HL-60 (cell line): ENCODE data around the gene OSBP2.
A peak's percentile ranks its signal among the peaks of the same experiment; 100 is the strongest.

Experiments used
- DNase-seq, 2 experiments: peaks; one replicate each; pipeline ENCODE4 v3.0.0-alpha.2; 2010 to 2020; ENCODE audit warnings: low read depth in 1 of 2, low spot score in 1 of 2
- H3K27ac ChIP-seq: fragments of 250-450 bp; sonication (Bioruptor Pico); replicated peaks from 2 replicates; pipeline ENCODE4 v1.5.1; 2020; ENCODE audit warnings: mild to moderate bottlenecking, moderate library complexity
- H3K27me3 ChIP-seq: fragments of 250-450 bp; sonication (Bioruptor Pico); 2 replicates; pipeline ENCODE4 v1.5.1; 2021; ENCODE audit warnings: mild to moderate bottlenecking, moderate library complexity; ENCODE audit not compliant: insufficient read depth, poor library complexity, severe bottlenecking
- H3K4me3 ChIP-seq: replicated peaks from 2 replicates; pipeline ENCODE4 v1.5.1; 2011; ENCODE audit warnings: mild to moderate bottlenecking, control low read depth, low read length; ENCODE audit not compliant: insufficient read depth
- GABPA ChIP-seq: IDR thresholded peaks from 2 replicates; pipeline ENCODE4 v1.6.1; 2012; ENCODE audit warnings: low read depth
- POLR2AphosphoS5 ChIP-seq: IDR thresholded peaks from 2 replicates; pipeline ENCODE4 v1.6.1; 2012; ENCODE audit warnings: low read depth
- SPI1 ChIP-seq: IDR thresholded peaks from 2 replicates; pipeline ENCODE4 v1.6.1; 2012; ENCODE audit warnings: low read depth, mild to moderate bottlenecking, borderline replicate concordance
- TF ChIP-seq, protein P1 (sequence below): IDR thresholded peaks from 2 replicates; pipeline ENCODE4 v1.6.1; 2012; ENCODE audit warnings: low read depth; ENCODE audit not compliant: insufficient replicate concordance
- TF ChIP-seq, protein P2 (sequence below): IDR thresholded peaks from one replicate; pipeline ENCODE4 v1.5.1; 2011; ENCODE audit warnings: low read length, control low read depth, inconsistent platforms; ENCODE audit not compliant: insufficient read depth

Gene OSBP2

DNA sequence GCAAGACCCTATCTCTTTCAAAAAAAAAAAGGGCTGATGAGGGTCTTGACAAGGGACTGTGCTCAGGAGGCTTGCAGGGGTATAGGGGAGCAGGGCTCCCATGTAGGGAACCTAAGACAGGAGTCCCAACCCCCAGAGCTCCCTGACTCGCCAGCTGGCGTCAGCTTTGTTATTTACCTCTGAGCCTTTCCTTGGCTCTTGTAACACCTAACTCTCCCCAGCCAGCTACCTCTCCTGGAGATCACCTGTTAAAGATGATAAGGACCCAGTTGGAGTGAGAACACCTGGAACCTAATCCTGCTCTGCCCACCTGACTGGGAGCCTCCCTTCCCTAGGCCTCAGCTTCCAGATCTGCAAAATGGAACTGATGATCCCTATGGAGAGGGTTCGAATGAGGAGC lies 45.8 kb upstream of the OSBP2 start:
- H3K27me3 ChIP-seq: no peaks in the 10 kb centered on the region
- TF ChIP-seq, protein P1, sequence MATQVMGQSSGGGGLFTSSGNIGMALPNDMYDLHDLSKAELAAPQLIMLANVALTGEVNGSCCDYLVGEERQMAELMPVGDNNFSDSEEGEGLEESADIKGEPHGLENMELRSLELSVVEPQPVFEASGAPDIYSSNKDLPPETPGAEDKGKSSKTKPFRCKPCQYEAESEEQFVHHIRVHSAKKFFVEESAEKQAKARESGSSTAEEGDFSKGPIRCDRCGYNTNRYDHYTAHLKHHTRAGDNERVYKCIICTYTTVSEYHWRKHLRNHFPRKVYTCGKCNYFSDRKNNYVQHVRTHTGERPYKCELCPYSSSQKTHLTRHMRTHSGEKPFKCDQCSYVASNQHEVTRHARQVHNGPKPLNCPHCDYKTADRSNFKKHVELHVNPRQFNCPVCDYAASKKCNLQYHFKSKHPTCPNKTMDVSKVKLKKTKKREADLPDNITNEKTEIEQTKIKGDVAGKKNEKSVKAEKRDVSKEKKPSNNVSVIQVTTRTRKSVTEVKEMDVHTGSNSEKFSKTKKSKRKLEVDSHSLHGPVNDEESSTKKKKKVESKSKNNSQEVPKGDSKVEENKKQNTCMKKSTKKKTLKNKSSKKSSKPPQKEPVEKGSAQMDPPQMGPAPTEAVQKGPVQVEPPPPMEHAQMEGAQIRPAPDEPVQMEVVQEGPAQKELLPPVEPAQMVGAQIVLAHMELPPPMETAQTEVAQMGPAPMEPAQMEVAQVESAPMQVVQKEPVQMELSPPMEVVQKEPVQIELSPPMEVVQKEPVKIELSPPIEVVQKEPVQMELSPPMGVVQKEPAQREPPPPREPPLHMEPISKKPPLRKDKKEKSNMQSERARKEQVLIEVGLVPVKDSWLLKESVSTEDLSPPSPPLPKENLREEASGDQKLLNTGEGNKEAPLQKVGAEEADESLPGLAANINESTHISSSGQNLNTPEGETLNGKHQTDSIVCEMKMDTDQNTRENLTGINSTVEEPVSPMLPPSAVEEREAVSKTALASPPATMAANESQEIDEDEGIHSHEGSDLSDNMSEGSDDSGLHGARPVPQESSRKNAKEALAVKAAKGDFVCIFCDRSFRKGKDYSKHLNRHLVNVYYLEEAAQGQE: no peak
- TF ChIP-seq GABPA (no peak), SPI1 (no peak), POLR2AphosphoS5 (no peak)
- TF ChIP-seq, protein P2, sequence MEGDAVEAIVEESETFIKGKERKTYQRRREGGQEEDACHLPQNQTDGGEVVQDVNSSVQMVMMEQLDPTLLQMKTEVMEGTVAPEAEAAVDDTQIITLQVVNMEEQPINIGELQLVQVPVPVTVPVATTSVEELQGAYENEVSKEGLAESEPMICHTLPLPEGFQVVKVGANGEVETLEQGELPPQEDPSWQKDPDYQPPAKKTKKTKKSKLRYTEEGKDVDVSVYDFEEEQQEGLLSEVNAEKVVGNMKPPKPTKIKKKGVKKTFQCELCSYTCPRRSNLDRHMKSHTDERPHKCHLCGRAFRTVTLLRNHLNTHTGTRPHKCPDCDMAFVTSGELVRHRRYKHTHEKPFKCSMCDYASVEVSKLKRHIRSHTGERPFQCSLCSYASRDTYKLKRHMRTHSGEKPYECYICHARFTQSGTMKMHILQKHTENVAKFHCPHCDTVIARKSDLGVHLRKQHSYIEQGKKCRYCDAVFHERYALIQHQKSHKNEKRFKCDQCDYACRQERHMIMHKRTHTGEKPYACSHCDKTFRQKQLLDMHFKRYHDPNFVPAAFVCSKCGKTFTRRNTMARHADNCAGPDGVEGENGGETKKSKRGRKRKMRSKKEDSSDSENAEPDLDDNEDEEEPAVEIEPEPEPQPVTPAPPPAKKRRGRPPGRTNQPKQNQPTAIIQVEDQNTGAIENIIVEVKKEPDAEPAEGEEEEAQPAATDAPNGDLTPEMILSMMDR: no peak
- DNase-seq: no peak
- H3K4me3 ChIP-seq: no peak overlapping the region
- H3K27ac ChIP-seq: no peak overlapping the region

DNA sequence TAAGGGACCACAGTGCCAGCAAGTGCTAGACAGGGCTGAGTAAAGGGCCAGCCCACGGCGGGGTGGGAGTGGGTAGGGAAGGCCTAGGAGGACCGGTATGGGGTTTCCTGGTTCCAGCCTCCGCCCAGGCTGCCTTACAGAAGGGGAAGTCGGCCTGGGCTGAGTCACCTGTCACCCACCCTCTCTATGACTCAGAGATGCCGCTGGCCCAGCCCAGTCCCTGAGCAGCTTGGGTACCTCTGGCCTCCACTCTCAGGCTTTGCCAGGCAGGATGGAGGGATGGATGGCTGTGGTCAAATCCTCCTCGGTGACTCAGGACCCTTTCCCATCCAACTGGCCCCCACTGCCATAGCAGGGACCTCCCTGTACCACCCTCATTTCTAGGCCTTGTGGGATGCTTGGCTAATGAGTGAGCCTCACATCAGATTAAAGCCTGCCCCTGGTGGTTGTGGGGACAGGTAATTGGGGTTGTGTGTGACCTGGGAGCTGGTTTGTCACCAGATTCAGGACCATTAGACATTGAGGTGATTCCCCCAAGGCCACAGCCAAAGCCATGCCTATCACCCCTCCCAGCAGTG lies 45.2 kb upstream of the OSBP2 start:
- peak; percentile 45 to 50 for DNase-seq
- H3K4me3 ChIP-seq: no peak overlapping the region
- TF ChIP-seq GABPA (no peak), SPI1 (peak; percentile 46; the same call in 1 of the 2 replicates)
- H3K27ac ChIP-seq: no peak overlapping the region
- no peaks in the 10 kb centered on the region for H3K27me3 ChIP-seq

DNA sequence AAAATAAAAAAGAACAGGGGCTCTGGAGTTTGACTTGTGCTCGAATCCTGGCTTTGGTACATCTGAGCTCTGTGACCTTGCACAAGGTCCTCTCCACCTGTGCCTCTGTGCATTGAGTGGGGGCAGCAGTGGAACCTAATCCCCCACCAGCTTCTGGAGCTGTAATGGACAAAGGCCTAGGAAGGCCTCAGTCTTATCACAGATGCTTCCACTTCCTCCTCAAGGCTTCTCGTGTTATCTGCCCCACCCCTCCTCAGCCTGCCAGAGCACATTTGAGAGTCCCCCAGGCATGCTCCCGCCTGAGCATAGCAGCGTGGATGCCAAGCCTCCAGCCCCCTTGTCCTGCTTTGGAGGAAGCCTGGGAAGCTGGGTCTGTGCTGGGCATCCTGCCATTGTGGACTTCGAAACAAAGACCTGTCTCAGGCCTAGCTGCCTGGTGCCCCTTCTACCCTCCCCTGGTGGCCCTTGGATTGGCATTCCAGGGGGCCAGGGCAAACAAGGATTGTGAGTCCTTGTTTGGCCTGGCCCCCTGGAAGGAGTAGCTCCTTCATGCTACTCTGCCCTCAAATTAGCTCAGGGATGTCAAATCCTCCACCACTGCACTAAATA lies 44.1 kb upstream of the OSBP2 start:
- DNase-seq: no peak
- Histone ChIP-seq H3K4me3 (no peak overlapping the region), H3K27me3 (no peaks in the 10 kb centered on the region), H3K27ac (no peak overlapping the region)
- TF ChIP-seq GABPA: no peak
- no peak for TF ChIP-seq SPI1
- TF ChIP-seq, protein P2: no peak
- TF ChIP-seq, protein P1: no peak
- TF ChIP-seq POLR2AphosphoS5: no peak

DNA sequence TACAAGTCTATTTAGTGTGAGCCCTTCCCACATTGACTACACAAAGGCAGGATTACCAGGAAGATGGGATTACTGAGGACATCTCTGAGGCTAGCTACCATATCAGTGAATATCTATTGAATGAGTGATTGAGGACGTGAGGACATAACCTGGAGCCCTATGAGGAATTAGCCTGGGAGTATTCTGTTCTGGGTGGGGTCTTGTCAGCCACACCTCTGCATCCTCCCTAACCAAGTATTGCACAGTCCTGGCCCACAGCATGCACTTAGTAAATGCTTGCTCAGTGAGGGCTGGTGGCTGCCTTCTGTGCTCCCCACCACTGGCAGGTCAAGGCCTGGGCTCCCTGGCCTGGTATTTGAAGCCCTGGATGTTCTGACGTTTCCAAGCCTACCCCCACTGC lies 41.8 kb upstream of the OSBP2 start:
- no peak for DNase-seq
- Histone ChIP-seq H3K4me3 (no peak overlapping the region), H3K27me3 (no peaks in the 10 kb centered on the region), H3K27ac (no peak overlapping the region)
- TF ChIP-seq SPI1 (no peak), POLR2AphosphoS5 (no peak), GABPA (no peak)
- TF ChIP-seq, protein P2: no peak
- TF ChIP-seq, protein P1: no peak
